ENCODE data around the gene HACD4. TPM values are rescaled to one million over a fixed set of nuclear protein-coding genes. Genes with fewer than 3 reads are reported as not detected.

Gene HACD4
- total and polyA plus RNA-seq, 2 of the 13 experiments (the other 11 are each of a cell fraction or from before 2014, with no cell fraction given) = not detected

DNA sequence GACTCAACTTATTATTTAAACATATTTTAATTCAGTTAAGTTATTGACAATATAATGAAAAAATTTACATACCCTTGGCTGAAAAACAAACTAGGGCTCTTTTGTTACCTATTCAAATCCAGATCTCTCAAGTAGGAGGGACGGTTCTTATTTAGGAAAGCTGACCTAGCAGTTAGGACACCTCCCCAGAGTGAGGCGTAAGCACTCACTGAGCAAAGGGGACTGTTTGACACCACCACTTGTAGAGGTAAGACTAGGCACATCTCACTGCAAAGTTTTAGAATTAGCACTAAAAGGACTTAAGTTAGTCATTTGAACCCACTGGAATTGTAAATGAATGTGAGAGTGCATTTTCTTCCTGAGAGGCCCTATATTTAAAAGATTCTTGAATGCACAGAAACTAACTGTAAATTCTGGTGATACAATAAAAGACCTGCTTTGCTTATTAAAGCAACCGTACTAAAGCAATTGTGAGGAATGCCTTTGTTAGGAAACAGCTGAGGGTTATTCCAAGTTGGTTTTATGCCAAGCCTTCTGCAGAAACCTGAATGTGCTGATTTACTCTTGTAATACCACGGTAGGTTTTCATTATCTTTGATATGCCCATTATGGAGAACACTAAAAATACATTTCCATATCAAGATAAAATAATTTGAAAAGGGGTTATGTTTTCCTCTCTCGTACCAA, 16.2 kb downstream of the HACD4 start:
- BruUV-seq (replicated peaks) = no TSS peak
- ATAC-seq (no peak), DNase-seq (ENCODE audit: low spot score) (no peak), FAIRE-seq (no peak)
- intact Hi-C loops (cut with micrococcal nuclease; ENCODE audit: unreplicated experiment) = no loop called here
- 83% methylated on average over 5 of the region's 5 CpGs for WGBS (ENCODE audit: low lambda C conversion rate)
- Histone ChIP-seq H3K27ac (ENCODE audit: extremely low read length, insufficient read depth, low read length) (no peak overlapping the region), H3K27me3 (ENCODE audit: control insufficient read depth in 1 of 2, insufficient read depth in 2 of 2, low read length in 2 of 2) (no peaks in the 10 kb centered on the region), H3K9me3 (ENCODE audit: low read length) (no peaks in the 10 kb centered on the region), H3K79me2 (ENCODE audit: insufficient read depth, low read length) (no peaks in the 10 kb centered on the region), H3K9ac (ENCODE audit: insufficient read depth, low read depth, low read length) (no peak overlapping the region), H4K20me1 (ENCODE audit: insufficient read depth, low read length) (no peaks in the 10 kb centered on the region), H3K4me1 (ENCODE audit: insufficient read depth, low read length) (no peaks in the 10 kb centered on the region), H2AFZ (ENCODE audit: low read length) (no peak overlapping the region), H3K4me2 (ENCODE audit: low read depth, low read length) (no peak overlapping the region), H3K4me3 (replicated peaks in 1 of 3; ENCODE audit: insufficient read depth in 1 of 3, low read depth in 2 of 3, low read length in 3 of 3) (no peak overlapping the region), H3K36me3 (replicated peaks in 1 of 2; ENCODE audit: control insufficient read depth in 1 of 2, insufficient read depth in 2 of 2, low read length in 2 of 2) (no peaks in the 10 kb centered on the region)
- in situ Hi-C loops (cut with HindIII; ENCODE audit: extremely low pct_ligation_motif_present, low pct_unique_long_range_greater_than_20kb) = no loop called here
- ChIA-PET POLR2A (no interaction called here), CTCF (ENCODE audit: low intra/inter-chr PET ratio, low total read pairs) (no interaction called here)
- TF ChIP-seq ZNF839 (CRISPR knock-in tag; IDR thresholded peaks at IDR 0.05; ENCODE audit: borderline replicate concordance) = no peak
- no peak for TF ChIP-seq FOXM1 (CRISPR knock-in tag; IDR thresholded peaks at IDR 0.05)
- TF ChIP-seq, protein P1, sequence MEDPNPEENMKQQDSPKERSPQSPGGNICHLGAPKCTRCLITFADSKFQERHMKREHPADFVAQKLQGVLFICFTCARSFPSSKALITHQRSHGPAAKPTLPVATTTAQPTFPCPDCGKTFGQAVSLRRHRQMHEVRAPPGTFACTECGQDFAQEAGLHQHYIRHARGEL (CRISPR knock-in tag; IDR thresholded peaks at IDR 0.05) = no peak
- no peak for TF ChIP-seq DR1 (CRISPR knock-in tag; IDR thresholded peaks at IDR 0.05)
- TF ChIP-seq ZNF34 (CRISPR knock-in tag; IDR thresholded peaks at IDR 0.05; ENCODE audit: borderline replicate concordance) = no peak
- no peak for TF ChIP-seq HNRNPL (IDR thresholded peaks at IDR 0.05; ENCODE audit: low read depth, low read length)

DNA sequence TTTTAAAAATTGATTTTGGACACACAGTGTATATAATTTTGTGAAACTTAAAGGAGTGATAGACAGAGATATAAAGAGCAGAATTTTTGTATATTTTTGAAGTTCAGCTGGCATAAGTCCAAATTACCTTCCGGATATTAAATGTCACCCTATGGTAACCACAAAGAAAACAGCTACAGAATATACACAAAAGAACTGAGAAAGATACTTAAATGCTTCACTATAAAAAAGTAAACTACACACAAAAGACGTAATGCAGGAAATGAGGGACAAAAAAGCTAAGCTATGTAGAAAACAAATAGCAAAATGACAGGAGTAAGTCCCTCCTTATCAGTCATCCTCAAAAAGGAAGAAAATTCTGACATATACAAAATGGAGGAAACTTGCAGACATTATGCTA, 29.4 kb downstream of the HACD4 start:
- H3K4me3 ChIP-seq (replicated peaks in 1 of 3; ENCODE audit: insufficient read depth in 1 of 3, low read depth in 2 of 3, low read length in 3 of 3) = no peak overlapping the region
- DNase-seq (ENCODE audit: low spot score) (no peak), ATAC-seq (no peak), FAIRE-seq (no peak)
- H3K4me1 ChIP-seq (ENCODE audit: insufficient read depth, low read length) = no peaks in the 10 kb centered on the region
- TF ChIP-seq SMARCC2 (IDR thresholded peaks at IDR 0.05) = no peak
- TF ChIP-seq, protein P2, sequence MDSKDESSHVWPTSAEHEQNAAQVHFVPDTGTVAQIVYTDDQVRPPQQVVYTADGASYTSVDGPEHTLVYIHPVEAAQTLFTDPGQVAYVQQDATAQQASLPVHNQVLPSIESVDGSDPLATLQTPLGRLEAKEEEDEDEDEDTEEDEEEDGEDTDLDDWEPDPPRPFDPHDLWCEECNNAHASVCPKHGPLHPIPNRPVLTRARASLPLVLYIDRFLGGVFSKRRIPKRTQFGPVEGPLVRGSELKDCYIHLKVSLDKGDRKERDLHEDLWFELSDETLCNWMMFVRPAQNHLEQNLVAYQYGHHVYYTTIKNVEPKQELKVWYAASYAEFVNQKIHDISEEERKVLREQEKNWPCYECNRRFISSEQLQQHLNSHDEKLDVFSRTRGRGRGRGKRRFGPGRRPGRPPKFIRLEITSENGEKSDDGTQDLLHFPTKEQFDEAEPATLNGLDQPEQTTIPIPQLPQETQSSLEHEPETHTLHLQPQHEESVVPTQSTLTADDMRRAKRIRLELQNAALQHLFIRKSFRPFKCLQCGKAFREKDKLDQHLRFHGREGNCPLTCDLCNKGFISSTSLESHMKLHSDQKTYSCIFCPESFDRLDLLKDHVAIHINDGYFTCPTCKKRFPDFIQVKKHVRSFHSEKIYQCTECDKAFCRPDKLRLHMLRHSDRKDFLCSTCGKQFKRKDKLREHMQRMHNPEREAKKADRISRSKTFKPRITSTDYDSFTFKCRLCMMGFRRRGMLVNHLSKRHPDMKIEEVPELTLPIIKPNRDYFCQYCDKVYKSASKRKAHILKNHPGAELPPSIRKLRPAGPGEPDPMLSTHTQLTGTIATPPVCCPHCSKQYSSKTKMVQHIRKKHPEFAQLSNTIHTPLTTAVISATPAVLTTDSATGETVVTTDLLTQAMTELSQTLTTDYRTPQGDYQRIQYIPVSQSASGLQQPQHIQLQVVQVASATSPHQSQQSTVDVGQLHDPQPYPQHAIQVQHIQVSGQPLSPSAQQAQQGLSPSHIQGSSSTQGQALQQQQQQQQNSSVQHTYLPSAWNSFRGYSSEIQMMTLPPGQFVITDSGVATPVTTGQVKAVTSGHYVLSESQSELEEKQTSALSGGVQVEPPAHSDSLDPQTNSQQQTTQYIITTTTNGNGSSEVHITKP (CRISPR knock-in tag; IDR thresholded peaks at IDR 0.05; ENCODE audit: low read depth) = no peak
- TF ChIP-seq SMC3 (IDR thresholded peaks at IDR 0.05; ENCODE audit: low read length) = no peak
- no peak for TF ChIP-seq RBM22 (optimal IDR thresholded peaks at IDR 0.05; ENCODE audit: low read length)
- no peak for TF ChIP-seq HMGA1 (CRISPR knock-in tag; conservative IDR thresholded peaks at IDR 0.05)
- no peak for TF ChIP-seq ZNF3 (CRISPR knock-in tag; IDR thresholded peaks at IDR 0.05)
- TF ChIP-seq POLR2AphosphoS5 (IDR thresholded peaks at IDR 0.05; ENCODE audit: low read depth, low read length) = no peak
- no peak for TF ChIP-seq FOXO1 (CRISPR knock-in tag; IDR thresholded peaks at IDR 0.05)
- no peak for TF ChIP-seq RFXANK (CRISPR knock-in tag; IDR thresholded peaks at IDR 0.05)
- WGBS (ENCODE audit: low lambda C conversion rate) = 95% methylated on average over 2 of the region's 2 CpGs
- POLR2A ChIA-PET = no interaction called here
- no peaks in the 10 kb centered on the region for H3K79me2 ChIP-seq (ENCODE audit: insufficient read depth, low read length)
- intact Hi-C loops (cut with micrococcal nuclease; ENCODE audit: unreplicated experiment) = no loop called here
- CTCF ChIA-PET (ENCODE audit: low intra/inter-chr PET ratio, low total read pairs) = no interaction called here
- H3K27ac ChIP-seq (ENCODE audit: extremely low read length, insufficient read depth, low read length) = no peak overlapping the region
- no peaks in the 10 kb centered on the region for H3K27me3 ChIP-seq (ENCODE audit: control insufficient read depth in 1 of 2, insufficient read depth in 2 of 2, low read length in 2 of 2)
- no peak overlapping the region for H3K4me2 ChIP-seq (ENCODE audit: low read depth, low read length)
- no peak overlapping the region for H3K9ac ChIP-seq (ENCODE audit: insufficient read depth, low read depth, low read length)
- H3K9me3 ChIP-seq (ENCODE audit: low read length) = no peaks in the 10 kb centered on the region
- in situ Hi-C loops (cut with HindIII; ENCODE audit: extremely low pct_ligation_motif_present, low pct_unique_long_range_greater_than_20kb) = no loop called here
- no peak overlapping the region for H2AFZ ChIP-seq (ENCODE audit: low read length)
- H4K20me1 ChIP-seq (ENCODE audit: insufficient read depth, low read length) = no peaks in the 10 kb centered on the region
- H3K36me3 ChIP-seq (replicated peaks in 1 of 2; ENCODE audit: control insufficient read depth in 1 of 2, insufficient read depth in 2 of 2, low read length in 2 of 2) = no peaks in the 10 kb centered on the region
- no TSS peak for BruUV-seq (replicated peaks)
